HG02759 (cell line): ENCODE results near the gene ZNF746.

Experiments used
- ATAC-seq: cut with Tn5 transposase; IDR thresholded peaks from one replicate; pipeline ENCODE4 v1.9.1; 2021; ENCODE audit warnings: mild to moderate bottlenecking, moderate library complexity; ENCODE audit not compliant: unreplicated experiment

ZNF746 gene

DNA sequence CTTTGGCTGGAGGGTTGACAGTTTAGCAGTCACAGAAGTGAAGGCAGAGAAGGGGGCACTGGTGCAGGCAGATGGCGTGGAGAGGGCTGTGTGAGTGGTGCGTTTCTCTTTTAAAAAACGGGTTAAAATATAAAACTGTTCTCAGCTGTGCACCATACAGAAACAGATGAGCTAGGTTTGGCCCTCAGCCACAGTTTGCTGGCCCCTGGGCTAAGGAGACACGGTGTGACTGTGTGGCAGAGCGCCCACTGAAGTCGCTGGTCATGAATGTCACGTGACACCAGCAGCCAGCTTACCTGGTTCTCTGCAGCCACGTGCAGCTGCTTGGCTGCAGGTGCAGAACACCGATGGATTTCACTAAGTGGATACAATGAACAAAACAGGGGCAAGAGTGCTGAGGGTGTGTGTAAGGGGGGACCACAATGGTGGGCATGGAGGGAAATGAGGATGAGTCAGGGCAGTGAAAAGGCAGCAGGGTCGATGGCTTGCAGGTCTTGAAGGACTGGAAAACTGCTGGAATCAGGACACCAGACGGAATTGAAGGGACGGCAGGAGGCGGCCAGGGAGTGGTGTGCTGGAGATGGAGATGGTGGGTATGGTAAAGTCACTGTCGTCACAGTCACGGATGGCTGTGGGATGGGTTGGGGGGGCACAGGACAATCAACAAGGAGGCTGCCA lies 7.4 kb downstream of the ZNF746 start:
- ATAC-seq = no peak

GRCh38 chr7:149489391-149490024 lies 8.1 kb downstream of the ZNF746 start:
- ATAC-seq = no peak

- ATAC-seq = no peak
Observed at GRCh38 chr7:149479568-149479967, 18.0 kb downstream of the ZNF746 start.

DNA sequence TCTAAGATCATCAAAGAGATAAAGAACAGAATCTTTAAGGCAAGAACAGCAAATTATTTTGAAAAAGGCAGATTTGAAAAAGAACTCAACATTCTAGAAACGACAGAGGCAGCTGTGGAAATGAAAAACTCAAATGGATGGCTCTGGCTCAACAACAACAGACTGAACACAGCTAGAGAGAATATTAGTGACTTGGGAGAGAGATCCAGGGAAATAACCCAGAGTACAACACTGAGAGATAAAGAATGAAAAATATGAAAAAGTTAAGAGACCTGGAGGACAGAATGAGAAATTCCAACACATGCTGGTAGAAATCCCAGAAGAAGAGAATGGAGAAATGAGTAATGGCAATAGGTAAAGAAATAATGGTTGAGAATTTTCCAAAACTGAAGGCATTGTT lies 18.9 kb downstream of the ZNF746 start:
- ATAC-seq = no peak

- ATAC-seq = no peak
Observed at GRCh38 chr7:149477494-149478443, 19.8 kb downstream of the ZNF746 start.

DNA sequence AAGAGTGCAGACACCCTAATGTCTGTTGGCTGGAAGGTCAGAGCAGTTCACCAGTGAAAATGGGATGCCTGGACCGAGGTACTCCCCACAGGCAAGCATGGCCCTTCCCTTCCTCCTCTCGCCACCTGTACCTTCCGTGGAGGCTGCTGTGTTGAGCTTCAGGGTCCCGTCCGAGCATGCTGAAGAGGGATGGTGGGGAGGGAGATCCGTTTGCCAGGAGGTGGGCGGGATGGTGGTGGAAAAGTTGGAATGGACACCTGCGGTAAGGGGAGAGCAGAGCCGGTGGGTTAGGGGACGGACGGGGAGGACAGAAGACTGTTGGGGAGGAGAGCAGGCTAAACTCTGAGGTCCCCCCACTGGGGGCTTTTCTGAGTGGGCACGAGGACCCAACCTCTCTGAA lies 20.8 kb downstream of the ZNF746 start:
- ATAC-seq = no peak

- ATAC-seq = no peak
Observed at GRCh38 chr7:149475121-149476045, 22.2 kb downstream of the ZNF746 start.

GRCh38 chr7:149474309-149475120 lies 23.1 kb downstream of the ZNF746 start:
- no peak for ATAC-seq

DNA sequence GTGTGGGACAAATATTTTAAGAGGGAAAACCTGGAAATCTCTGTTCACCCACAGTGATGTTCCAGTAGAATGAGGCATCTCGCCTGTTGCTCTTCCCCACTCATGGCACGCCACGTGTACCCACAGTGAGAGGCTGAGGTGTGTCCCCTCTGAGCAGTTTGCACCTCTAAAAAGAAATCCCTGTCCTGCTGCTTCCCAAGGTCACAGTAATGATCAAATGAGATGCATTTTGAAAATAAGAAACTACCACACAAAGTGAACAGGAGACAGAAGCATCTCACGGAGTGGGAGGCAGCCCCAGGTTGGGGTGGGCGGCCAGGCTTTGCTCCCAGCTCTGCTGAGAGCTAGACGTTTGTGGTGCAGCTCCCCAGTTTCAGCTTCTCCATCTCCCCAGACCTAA lies 24.4 kb downstream of the ZNF746 start:
- no peak for ATAC-seq

DNA sequence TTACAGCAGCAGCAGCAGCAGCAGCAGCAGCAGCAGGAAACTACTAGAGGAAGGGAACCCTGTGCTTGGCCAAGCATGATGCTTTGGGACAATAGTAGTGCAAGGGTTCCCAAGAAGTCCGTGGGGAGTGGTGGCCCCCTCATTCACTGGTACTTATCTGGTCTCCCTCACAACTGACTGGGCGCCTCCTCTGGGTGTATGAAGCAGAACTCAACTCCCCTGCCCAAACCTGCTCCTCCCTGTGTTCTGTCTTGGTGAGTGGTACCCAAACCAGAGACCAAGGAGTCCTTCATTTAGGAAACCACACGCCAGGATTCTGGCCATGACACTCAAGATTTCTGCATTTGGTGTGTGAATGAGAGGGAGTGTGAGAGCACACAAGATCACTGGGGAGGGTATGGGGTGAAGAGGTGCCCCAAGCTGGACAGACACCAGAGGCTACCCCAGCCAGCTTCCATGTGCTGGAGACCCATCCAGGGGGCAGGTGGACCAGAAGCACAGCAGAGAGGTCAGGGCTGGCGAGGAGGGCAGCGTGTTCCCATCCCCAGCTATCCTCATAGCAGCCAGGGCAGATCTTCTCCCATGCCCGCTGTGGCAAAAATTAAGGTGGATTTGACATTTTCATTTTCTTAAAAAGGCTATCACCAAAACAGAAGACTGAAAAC lies 26.2 kb downstream of the ZNF746 start:
- no peak for ATAC-seq

DNA sequence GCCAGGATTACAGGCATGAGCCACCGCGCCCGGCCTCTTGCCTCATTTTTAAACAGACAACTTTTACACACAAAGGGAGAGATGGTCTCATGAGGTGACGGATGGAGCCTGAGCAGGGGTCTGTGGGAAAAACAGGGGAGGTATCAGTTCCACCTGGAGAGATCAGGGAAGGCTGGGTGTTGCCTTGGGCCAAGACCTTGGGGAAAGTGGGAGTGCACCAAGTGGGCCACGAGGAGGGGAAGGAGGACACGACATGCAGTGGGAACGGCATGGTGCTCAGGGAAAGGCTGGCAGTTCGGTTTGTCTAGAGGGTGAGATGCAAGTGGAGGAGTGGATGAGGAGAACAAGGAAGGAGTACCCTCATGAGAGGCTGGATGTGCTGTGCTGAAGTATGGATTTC lies 27.8 kb downstream of the ZNF746 start:
- ATAC-seq = no peak

GRCh38 chr7:149468208-149468607 lies 29.4 kb downstream of the ZNF746 start:
- no peak for ATAC-seq

GRCh38 chr7:149467321-149467859 lies 30.2 kb downstream of the ZNF746 start:
- ATAC-seq = no peak

DNA sequence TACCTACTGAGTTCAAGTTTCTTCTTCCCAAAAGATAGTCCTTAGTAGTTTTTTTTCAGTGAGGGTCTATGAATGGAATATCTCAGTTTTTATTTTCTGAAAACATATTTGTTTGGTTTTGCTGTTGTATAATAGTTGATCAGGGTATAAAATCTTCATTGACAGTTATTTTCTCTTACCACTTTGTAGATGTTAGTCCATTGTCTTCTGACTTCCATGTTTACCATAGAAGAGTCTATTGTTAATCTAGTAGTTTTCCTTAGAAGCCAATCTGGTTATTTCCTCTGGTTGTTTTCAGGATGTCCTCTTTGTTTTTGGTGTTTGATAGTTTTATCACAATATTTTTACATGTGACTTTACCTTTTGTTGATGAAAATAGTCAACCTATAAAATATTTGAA lies 31.2 kb downstream of the ZNF746 start:
- no peak for ATAC-seq

- ATAC-seq = no peak
Observed at GRCh38 chr7:149463500-149464161, 34.0 kb downstream of the ZNF746 start.

DNA sequence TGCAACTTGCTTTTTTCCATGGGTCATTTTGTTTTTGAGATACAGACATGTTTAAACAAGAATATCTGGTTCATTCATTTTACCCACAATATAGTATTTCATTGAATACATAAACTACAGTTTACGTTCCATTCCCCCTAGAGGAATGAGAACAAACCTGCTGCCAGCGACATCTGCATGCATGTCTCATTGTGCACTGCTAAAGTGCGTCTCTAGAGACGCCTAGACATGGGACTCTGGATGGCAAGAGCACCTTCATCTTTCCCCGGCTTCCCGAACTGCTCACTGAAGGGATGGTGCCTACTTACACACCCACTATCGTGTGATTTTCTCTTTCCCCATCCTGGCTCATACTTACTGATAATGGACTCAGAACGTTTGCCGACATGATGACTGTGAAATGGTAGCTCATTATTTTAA lies 35.5 kb downstream of the ZNF746 start:
- ATAC-seq = no peak

- ATAC-seq = peak; percentile 95
Observed at GRCh38 chr7:149460493-149461277, 36.9 kb downstream of the ZNF746 start, which contains the start of gene ZNF777. Gene ZNF777 (minus strand): TSS chr7:149461062. CDS start chr7:149456022, 5,040 bp downstream.
